SIG-M5 treated with dmso at 0.1 percent for 504 hours (cell line): Measurements from ENCODE around the gene RNF220.

ENCODE experiments used
- DNase-seq: peaks from one replicate; lab custom pipeline; 2025; ENCODE audit not compliant: unreplicated experiment; lab: John Stamatoyannopoulos, UW

Gene RNF220

GRCh38 chr1:44406737-44407429 lies 1.8 kb downstream of the RNF220 start:
- DNase-seq, result no peak

- DNase-seq, result no peak
Observed at GRCh38 chr1:44407430-44408211, 2.6 kb downstream of the RNF220 start.

GRCh38 chr1:44408212-44408582 lies 3.1 kb downstream of the RNF220 start:
- DNase-seq, result no peak

- no peak for DNase-seq
Observed at GRCh38 chr1:44408632-44409602, 3.9 kb downstream of the RNF220 start.

GRCh38 chr1:44409757-44410156 lies 4.7 kb downstream of the RNF220 start:
- no peak for DNase-seq

- DNase-seq, result no peak
Observed at GRCh38 chr1:44411861-44412260, 6.8 kb downstream of the RNF220 start.

GRCh38 chr1:44412601-44413000 lies 7.5 kb downstream of the RNF220 start:
- no peak for DNase-seq

- no peak for DNase-seq
Observed at GRCh38 chr1:44413740-44414139, 8.7 kb downstream of the RNF220 start.

GRCh38 chr1:44415013-44415412 lies 10.0 kb downstream of the RNF220 start:
- no peak for DNase-seq

GRCh38 chr1:44416408-44416807 lies 11.4 kb downstream of the RNF220 start:
- no peak for DNase-seq

- DNase-seq, result no peak
Observed at GRCh38 chr1:44417351-44418021, 12.4 kb downstream of the RNF220 start.

GRCh38 chr1:44418022-44418673 lies 13.1 kb downstream of the RNF220 start:
- DNase-seq, result no peak

- no peak for DNase-seq
Observed at GRCh38 chr1:44419901-44420300, 14.8 kb downstream of the RNF220 start.

- DNase-seq, result no peak
Observed at GRCh38 chr1:44420535-44420934, 15.5 kb downstream of the RNF220 start.

- DNase-seq, result no peak
Observed at GRCh38 chr1:44421446-44421884, 16.4 kb downstream of the RNF220 start.

- DNase-seq, result no peak
Observed at GRCh38 chr1:44422161-44422560, 17.1 kb downstream of the RNF220 start.

- no peak for DNase-seq
Observed at GRCh38 chr1:44423591-44424537, 18.8 kb downstream of the RNF220 start.

- DNase-seq, result no peak
Observed at GRCh38 chr1:44424747-44425146, 19.7 kb downstream of the RNF220 start.
